Osteoblast (primary cell): ENCODE measurements around the gene EXD3. TPM values are rescaled to one million over a fixed set of nuclear protein-coding genes. Genes with fewer than 3 reads are reported as not detected.

Source experiments
- DNase-seq: peaks from one replicate; pipeline ENCODE4 v3.0.0; 2011; ENCODE audit warnings: low spot score, mixed read lengths; ENCODE audit not compliant: insufficient read length; ENCODE audit errors: missing footprints
- H2AFZ ChIP-seq: 2 replicates; pipeline ENCODE4 v1.6.0; 2011; ENCODE audit warnings: mild to moderate bottlenecking, low read length
- H3K27ac ChIP-seq: 2 replicates; pipeline ENCODE4 v1.5.1; 2011; ENCODE audit warnings: mild to moderate bottlenecking, low read depth, low read length, moderate library complexity
- H3K27me3 ChIP-seq: 2 replicates; pipeline ENCODE4 v1.6.0; 2012; ENCODE audit warnings: mild to moderate bottlenecking, control low read depth, inconsistent platforms, low read length, moderate library complexity; ENCODE audit not compliant: insufficient read depth
- H3K36me3 ChIP-seq: 2 replicates; pipeline ENCODE4 v1.5.1; 2011; ENCODE audit warnings: mild to moderate bottlenecking, low read length, control low read depth, moderate library complexity; ENCODE audit not compliant: insufficient read depth
- H3K4me1 ChIP-seq: 2 replicates; pipeline ENCODE4 v1.5.1; 2011; ENCODE audit warnings: mild to moderate bottlenecking, low read length, control low read depth, moderate library complexity; ENCODE audit not compliant: insufficient read depth
- H3K4me2 ChIP-seq: 2 replicates; pipeline ENCODE4 v1.6.0; 2011; ENCODE audit warnings: mild to moderate bottlenecking, low read length; ENCODE audit not compliant: insufficient read depth
- H3K4me3 ChIP-seq: fragments of 200-600 bp; sonication (generic); 3 replicates; pipeline ENCODE4 v1.5.1; 2012; ENCODE audit warnings: mild to moderate bottlenecking, low read length, inconsistent platforms; ENCODE audit not compliant: insufficient read depth
- H3K79me2 ChIP-seq: 2 replicates; pipeline ENCODE4 v1.6.0; 2012; ENCODE audit warnings: mild to moderate bottlenecking, low read length, control low read depth, inconsistent platforms; ENCODE audit not compliant: insufficient read depth
- H3K9me3 ChIP-seq: 2 replicates; pipeline ENCODE4 v1.5.1; 2011; ENCODE audit warnings: low read depth, low read length, control low read depth
- H4K20me1 ChIP-seq: 2 replicates; pipeline ENCODE4 v1.6.0; 2012; ENCODE audit warnings: mild to moderate bottlenecking, low read length, control low read depth; ENCODE audit not compliant: insufficient read depth
- total RNA-seq: library from RNA; depleted of rRNA; stranded (reverse); fragments of >200 nt; gene quantifications from 2 replicates; pipeline ENCODE4 v1.2.3, GENCODE V29; 2012
- TF ChIP-seq, protein P1 (sequence below): IDR thresholded peaks from 2 replicates; pipeline ENCODE4 v1.5.1; 2011; ENCODE audit warnings: mild to moderate bottlenecking, low read depth, low read length, moderate library complexity; ENCODE audit errors: extremely low read depth

The EXD3 gene
- total RNA-seq, 1 donor = 7.6 TPM

DNA sequence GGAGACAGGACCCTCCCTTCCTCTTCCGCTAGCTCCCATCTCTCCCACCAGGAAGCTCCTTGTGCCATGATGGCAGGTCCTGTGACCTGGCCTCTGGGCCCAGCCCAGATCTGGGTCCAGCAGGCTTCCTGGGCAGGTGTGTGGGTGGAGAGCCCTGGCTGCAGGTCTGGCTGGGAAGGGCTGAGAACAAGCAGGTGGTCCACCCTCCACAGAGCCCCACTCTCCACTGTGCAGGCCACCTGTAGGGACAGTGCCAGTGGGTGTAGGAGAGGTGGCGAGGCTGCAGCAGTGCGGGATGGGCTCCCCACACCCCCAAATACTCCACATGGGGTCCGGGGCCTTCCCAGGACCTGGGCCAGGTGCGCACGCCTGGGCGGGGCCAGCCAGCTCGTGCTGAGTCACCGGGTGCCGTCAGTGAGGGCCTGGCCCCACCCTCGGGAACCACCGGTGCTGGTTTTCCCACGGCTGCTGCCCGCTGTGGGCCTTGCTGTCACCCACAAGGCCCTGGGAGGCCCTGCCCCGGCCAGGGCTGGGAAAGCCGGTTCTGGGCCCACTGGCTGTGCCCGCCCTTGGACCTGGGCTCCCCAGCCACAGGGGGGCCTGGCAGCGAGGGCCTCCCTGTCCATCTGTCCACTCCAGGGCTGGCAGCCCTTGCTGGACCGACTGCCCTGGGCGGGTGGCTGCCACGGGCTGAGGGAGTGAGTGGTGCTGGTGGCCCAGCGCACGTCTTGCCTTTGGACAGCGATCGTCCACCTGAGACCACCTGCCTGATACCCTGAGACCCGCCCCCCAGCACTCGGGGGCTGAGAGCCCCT, 111.6 kb downstream of the EXD3 start:
- H3K4me1 ChIP-seq = no peaks in the 10 kb centered on the region
- H3K4me3 ChIP-seq = no peak overlapping the region
- DNase-seq = peak; percentile 93
- H4K20me1 ChIP-seq = no peaks in the 10 kb centered on the region
- no peak overlapping the region for H3K4me2 ChIP-seq
- H3K79me2 ChIP-seq = no peaks in the 10 kb centered on the region
- no peak overlapping the region for H3K27ac ChIP-seq
- H3K36me3 ChIP-seq = no peaks in the 10 kb centered on the region
- no peaks in the 10 kb centered on the region for H3K9me3 ChIP-seq
- H3K27me3 ChIP-seq = no peaks in the 10 kb centered on the region
- no peak overlapping the region for H2AFZ ChIP-seq
- TF ChIP-seq, protein P1, sequence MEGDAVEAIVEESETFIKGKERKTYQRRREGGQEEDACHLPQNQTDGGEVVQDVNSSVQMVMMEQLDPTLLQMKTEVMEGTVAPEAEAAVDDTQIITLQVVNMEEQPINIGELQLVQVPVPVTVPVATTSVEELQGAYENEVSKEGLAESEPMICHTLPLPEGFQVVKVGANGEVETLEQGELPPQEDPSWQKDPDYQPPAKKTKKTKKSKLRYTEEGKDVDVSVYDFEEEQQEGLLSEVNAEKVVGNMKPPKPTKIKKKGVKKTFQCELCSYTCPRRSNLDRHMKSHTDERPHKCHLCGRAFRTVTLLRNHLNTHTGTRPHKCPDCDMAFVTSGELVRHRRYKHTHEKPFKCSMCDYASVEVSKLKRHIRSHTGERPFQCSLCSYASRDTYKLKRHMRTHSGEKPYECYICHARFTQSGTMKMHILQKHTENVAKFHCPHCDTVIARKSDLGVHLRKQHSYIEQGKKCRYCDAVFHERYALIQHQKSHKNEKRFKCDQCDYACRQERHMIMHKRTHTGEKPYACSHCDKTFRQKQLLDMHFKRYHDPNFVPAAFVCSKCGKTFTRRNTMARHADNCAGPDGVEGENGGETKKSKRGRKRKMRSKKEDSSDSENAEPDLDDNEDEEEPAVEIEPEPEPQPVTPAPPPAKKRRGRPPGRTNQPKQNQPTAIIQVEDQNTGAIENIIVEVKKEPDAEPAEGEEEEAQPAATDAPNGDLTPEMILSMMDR = no peak

- Histone ChIP-seq H2AFZ (no peak overlapping the region), H4K20me1 (no peaks in the 10 kb centered on the region), H3K27ac (no peak overlapping the region), H3K79me2 (no peaks in the 10 kb centered on the region), H3K4me2 (no peak overlapping the region), H3K9me3 (no peaks in the 10 kb centered on the region), H3K4me1 (peaks cover under 1% of the 10 kb centered on the region), H3K27me3 (no peaks in the 10 kb centered on the region), H3K4me3 (no peak overlapping the region), H3K36me3 (no peaks in the 10 kb centered on the region)
- DNase-seq = peak; percentile 87
- TF ChIP-seq, protein P1 = no peak
Measured at GRCh38 chr9:137310189-137311052, 112.5 kb downstream of the EXD3 start.

DNA sequence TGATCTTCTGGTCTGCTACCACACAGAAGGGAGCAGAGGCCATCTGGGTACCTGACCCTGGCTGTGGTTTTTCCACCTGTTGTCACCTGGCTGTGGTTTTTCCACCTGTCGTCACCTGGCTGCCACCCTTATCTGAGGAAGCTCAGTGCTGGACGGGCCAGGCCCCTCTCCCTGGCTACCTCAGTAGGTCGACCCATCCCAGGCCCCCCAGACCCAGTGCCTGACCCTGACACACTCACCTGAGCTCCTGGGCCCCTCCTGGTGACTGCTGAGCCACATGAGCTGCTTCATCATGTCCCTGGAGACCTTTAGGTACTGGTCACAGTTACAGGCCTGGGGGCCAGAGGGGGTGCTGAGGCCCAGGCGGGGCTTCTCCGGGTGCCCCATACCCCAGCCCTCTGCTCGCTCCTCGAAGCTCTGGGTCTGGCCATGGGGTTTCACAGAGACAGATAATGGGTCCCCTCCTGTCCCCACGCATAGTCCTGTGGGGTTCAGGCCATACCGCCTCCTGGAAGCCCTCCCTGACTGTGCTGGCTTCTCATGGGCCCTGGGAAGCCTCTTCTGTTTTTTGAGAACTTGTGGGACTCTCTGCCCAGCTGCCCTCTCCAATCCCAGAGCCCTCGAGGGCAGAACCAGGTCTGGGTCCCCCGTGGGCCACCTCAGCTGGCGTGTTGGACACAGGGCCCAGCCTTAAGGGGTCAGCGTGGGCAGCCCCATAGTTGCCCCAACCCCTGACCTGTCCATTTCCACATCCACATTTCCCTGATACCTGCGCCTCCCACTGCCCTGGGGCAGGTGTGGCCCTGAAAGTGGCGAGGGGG, 113.4 kb downstream of the EXD3 start:
- Histone ChIP-seq H3K4me2 (no peak overlapping the region), H3K4me1 (peaks cover 4% of the 10 kb centered on the region), H3K9me3 (no peaks in the 10 kb centered on the region), H3K79me2 (no peaks in the 10 kb centered on the region), H3K36me3 (no peaks in the 10 kb centered on the region), H3K27me3 (no peaks in the 10 kb centered on the region), H4K20me1 (no peaks in the 10 kb centered on the region), H3K4me3 (no peak overlapping the region), H2AFZ (no peak overlapping the region), H3K27ac (no peak overlapping the region)
- peak; percentile 90 for DNase-seq
- TF ChIP-seq, protein P1 = no peak
